Measurements from ENCODE around the gene KCNB1.

The KCNB1 gene

DNA sequence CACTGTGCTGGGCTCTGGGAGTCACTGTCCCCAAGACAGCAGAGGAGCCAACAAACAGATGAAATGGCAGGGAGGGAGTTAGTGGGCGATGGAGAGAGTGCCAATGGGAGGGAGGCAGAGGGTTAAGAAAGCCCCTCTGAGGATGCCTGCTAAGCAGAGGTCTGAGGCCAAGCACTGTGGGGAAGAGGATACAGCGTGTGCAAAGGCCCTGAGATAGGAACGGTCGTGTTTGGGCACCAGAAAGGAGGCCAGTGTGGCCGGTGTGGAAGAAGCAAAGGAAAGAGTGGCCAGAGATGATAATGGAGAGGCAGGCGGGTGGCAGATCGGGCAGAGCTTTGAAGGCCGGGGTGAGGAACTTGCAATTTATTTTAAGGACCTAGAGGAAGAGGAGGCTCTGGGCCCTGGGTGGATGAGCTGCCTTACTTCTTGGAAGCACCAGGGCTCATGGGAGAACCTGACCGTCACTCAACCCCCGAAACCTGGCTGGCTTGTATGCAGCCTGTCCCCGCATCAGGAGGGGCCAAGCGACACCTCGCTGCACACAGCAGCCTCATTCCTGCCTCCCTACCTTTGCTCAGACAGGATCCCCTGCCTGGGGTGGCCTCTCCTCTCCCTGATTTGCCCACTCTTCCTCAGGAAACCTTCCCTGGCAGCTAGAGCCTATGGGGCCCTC lies 73.0 kb downstream of the KCNB1 start:
- no peak for DNase-seq (ENCODE audit: low spot score)

DNA sequence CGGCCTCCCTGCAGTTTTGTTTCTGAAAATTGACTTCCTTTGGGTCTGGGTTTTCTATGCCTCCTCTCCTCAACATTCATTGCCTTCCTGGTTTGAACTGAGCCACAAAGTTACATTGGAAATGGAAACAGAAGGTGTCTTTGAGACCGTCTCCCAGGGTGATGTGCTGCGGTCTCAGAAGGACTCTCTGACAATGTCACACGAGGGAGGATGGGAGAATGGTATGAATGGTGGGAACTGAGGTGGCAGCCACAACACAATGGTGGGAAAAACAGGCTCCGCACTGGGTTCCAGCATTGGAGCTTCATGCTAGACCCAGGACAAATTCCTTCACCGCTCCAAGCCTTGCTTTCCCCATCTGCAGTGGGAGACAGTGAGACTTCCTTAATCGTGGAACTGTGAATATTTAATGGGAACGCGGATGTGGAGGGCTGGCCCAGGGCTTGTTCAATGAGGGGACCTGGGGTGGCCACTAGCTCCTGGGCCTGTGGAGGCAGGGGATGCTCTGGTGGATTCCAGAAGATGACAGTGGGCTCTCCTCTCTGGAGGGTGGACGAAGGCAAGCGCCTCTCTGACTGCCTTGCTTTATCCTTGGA lies 73.9 kb downstream of the KCNB1 start:
- DNase-seq (ENCODE audit: low spot score), result no peak

DNA sequence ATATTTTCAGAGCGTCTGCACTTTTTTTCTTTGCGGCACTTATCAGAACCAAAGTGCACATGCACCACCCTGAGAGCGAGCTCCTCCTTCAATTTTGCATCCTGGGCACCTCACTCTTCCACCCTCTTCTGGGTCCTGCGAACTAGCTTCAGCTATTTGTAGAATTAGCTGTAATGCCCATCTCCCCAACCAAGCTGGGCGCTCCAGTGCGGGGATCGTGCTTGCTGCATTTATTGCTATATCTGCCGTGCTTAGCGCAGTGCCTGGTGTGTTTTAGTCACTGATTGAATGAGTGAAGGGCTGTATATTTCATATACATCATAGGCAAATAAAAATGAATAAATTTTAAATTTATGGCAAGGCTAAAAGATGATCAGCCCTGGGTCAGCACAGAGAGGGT lies 75.8 kb downstream of the KCNB1 start:
- no peak for DNase-seq (ENCODE audit: low spot score)

DNA sequence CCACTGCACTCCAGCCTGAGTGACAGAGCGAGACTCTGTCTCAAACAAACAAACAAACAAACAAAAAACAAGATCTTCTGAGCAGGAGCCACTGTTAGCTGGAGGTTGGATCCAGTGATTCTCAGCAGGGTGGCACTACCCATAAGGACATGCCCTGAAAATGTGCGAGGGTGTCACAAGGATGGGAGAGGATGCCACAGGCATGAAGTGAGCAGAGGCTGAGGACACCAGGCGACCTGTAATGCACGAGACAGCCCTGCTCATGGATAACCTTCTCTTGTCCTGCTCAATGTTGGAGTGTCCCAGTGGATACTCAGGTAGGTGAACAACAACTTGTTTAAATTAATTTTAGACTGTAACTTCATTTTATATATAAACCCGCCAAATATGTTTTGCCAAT lies 76.8 kb downstream of the KCNB1 start:
- no peak for DNase-seq (ENCODE audit: low spot score)

DNA sequence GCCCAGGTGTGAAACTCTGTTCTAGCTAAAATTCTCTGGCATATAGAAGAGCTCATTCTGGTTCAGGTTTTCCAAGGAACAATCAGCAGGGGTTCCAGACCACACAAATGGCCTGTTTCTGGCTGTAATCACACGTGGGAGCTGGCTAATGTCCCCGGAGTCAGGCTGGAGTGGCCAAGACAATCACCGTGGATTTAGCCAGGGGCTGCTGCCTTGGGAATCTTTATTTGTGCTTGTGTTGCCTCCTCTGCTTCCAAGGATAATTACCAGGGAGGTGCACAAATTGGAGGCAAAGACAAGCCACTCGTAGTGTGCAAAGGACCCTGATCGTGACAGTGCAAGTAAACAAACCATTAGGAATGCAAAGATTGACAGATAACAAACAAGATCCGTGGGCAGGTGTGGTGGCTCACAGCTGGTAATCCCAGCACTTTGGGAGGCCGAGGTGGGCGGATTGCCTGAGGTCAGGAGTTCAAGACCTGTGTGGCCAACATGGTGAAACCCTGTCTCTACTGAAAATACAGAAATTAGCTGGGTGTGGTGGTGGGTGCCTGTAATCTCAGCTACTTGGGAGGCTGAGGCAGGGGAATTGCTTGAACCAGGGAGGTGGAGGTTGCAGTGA lies 77.3 kb downstream of the KCNB1 start:
- no peak for DNase-seq (ENCODE audit: low spot score)

DNA sequence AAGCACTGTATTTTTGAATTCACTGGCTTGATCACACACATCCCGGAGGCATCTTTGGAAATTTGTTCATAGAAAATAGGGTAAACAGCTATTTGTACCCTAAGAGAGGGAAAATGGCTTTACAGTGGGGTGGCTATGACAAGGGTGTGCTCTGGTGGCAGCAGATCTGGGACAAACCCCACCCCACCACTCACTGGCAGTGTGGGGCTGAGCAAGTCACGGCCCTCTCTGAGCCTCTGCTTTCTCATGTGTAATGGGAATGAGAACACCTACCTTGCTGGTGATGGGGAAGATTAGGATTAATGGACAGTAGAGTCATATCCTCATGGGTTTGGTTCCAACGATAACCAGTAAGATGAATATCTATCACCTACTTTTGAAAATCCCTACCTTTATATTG lies 78.0 kb downstream of the KCNB1 start:
- no peak for DNase-seq (ENCODE audit: low spot score)

DNA sequence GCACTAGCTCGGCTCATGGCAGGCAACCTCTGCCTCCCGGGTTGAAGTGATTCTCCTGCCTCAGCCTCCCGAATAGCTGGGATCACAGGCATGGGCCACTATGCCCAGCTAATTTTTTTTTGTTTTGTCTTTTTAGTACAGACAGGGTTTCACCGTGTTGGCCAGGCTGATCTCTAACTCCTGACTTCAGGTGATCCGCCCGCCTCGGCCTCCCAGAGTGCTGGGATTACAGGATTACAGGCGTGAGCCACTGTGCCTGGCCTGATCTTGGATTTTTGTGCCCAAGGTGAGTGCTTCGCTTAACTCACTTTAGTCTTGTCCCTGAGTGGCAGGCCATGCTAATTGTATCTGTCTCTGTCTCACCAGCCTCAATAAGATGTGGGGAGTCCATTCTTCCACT lies 78.6 kb downstream of the KCNB1 start:
- DNase-seq (ENCODE audit: low spot score), result no peak

DNA sequence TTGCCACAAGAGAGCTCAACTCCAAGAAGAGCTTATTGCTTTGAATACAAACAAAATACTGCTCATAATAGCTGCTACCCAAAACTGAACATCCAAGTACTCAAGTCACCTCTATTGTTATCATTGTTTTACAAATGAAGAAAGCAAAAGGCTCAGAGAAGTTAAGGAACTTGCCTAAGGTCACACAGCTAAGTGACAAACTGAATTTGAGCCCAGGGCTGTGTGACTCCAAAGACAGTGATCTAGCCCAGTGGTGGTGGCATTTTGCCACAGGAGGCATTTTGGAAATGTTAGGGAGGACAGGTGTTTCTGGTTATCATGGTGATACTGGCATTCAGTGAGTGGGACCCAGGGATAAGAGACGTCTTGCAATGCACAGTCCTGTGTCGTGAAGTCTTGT lies 79.5 kb downstream of the KCNB1 start:
- no peak for DNase-seq (ENCODE audit: low spot score)

DNA sequence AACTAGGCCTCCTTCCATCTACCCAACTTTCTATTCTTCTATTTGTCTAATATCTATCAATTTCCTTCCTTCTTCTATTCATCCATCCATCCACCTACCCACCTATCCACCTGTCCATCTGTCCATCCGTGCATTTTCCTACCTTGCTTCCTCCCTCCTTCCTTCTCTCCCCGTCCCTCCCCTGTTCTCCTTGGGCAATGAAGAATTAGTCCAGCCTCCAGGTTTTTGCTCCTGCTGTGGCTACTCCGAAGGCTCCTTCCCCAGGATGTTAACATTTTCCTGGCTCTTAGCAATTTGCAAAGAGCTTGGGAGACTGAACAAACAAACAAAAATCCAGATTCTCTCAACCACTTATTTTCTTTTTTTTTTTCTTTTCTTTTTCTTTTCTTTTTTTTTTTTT lies 81.6 kb downstream of the KCNB1 start:
- DNase-seq (ENCODE audit: low spot score), result no peak

DNA sequence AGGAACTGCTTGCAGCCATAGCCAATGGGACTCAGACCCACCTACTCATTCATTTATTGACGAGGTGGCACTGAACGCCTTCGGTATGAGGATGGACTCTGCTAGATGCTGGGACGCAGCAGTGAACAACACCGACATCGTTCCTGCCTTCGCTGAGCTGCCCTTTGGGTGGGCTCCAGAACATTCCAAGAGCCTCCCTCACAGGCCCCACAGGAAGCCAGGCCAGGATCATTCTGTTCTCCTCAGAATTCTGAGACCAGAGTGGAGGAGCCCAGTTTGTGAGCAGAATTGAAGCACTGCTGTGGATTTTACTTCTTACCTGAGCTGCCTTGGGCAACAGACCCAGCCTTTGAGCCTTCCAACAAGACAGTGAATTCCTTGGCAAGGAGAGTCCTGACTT lies 82.1 kb downstream of the KCNB1 start:
- DNase-seq (ENCODE audit: low spot score), result no peak

DNA sequence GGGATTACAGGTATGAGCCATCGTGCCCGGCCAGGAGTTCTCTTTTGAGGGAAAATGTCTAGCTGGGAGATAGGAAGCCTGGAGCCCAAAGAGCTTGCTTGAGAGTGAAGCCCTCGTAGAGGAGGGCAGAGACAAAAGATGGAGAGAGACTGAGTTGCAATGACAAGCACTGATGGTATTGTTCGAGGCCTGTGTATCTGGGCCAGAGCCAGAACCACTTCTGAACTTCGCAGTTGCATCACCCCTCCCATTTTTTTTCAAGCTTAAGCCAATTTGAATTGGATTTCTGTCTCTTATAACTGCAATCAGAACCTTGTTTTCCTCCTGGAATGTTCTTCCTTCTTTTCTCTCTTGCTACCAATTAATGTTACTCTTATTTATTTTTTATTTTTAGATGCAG lies 83.1 kb downstream of the KCNB1 start:
- DNase-seq (ENCODE audit: low spot score), result no peak

DNA sequence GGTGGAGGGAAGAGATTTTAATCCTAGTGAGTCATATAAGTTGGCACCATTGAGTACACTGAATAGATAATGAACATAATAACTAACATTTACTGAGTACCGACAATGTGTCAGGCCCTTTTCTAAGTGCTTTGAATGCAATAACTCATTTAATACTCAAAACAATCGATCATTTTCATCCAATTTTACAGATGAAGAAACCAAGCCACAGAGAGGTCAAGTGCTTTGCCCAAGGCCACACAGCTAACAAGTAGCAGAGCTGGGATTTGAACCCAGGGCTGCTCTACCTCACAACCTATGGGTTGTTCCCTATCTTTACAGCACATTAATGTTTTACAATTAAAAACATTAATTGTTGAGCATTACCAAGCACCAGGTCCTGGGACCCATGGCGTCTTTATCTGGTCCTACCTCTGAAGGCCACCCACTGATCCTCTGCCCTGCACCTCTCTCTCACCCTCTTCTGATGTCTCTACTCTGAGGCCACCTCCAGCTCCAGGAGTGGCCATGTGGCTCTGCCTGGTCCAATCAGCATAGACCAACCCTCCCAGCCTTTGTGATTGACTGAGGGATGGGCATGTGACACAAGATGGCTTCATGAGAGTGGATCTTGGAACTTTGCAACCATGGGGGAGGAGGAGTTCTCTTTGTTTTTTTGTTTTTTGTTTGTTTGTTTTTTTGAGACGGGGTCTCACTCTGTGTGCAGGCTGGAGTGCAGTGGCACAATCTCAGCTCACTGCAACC lies 83.9 kb downstream of the KCNB1 start:
- DNase-seq (ENCODE audit: low spot score), result peak; percentile 33

DNA sequence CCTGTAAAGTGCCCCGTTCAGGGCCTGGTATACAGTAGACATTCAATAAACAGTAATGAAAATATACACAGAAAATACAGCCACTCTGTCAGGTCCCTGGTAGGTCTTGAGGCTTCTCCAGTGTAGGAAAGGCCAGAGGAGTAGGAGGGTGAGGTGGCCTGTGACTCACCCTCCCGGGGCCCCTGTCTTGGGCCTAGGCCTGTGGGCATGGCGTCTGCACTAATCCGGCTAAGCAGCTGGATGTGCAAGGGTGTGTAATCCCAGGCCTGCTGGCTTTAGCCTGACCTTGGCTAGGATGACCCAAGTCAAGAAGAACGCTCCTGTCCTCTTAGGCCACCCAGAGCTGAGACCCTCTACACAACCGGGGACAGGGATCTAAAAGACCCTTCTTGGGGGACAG lies 84.9 kb downstream of the KCNB1 start:
- peak; percentile 49 for DNase-seq (ENCODE audit: low spot score)

DNA sequence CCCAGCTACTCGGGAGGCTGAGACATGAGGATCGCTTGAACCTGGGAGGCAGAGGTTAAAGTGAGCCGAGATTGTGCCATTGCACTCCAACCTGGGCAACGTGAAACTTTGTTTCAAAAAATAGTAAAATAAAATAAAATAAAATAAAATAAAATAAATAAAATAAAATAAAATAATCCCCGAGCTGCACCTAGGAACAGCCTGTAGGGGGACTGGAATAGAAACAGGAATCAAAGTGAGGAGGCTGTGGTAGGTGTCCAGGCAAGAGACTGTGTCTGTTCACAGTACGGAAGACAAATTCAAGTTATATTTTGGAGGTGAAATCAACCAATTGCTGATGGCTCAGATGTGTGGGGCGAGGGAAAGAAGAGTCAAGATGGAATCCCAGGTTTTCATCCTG lies 86.2 kb downstream of the KCNB1 start:
- DNase-seq (ENCODE audit: low spot score), result no peak

DNA sequence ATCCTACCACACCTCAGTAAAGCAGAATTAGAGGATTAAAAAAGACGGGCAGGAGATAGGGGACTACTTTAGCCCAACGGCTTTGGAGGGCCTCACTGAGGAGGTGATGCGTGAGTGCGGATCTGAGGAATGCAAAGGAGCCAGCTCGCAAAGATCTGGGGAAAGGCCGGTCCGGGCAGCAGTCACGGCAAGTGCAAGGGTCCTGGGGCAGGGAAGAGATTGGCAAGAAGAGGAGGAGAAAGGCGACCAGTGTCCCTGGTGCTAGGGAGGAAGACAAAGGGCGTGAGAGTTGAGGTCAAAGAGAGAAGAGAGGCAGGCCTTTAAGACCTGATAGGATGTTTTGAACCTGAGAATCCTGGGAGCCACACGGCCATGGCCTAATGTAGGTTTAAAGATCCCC lies 86.8 kb downstream of the KCNB1 start:
- DNase-seq (ENCODE audit: low spot score), result no peak

DNA sequence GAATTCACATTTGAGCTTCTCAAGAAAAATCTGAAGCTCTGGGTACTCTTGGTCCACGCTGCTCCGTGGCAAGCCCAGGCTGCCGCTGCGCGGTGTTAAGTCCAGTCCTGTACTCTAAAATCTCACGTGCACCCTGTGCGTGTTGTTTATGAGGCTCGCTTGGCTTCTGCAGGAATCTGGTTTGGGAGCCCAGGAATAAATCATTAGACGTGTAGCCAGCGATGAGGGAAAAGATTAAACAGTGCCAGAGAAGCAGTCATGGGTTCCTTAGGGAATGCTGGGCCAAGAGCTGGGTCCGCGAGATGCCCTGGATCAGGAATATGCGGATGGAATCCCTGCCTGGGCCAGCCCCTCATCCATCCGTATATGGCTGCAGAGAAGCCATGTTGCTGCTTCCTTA lies 87.3 kb downstream of the KCNB1 start:
- no peak for DNase-seq (ENCODE audit: low spot score)

DNA sequence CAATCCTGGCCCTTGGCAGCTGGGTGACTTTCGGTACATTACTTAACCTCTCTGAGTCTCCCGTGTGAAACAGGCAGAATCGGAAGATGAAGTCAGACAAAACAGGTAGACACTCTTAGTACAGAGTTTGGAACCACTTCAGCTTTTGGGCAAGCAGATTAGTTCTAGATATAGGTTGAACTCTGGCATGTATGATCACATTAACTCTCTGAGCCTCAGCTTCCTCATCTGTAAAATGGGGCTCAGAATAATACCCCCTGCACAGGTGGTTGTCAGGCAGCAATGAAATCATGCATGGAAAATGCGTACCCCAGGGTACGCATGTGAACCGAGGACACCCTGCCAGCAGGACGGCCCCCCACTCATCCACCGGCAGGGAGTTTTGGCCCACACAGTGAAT lies 87.7 kb downstream of the KCNB1 start:
- no peak for DNase-seq (ENCODE audit: low spot score)

DNA sequence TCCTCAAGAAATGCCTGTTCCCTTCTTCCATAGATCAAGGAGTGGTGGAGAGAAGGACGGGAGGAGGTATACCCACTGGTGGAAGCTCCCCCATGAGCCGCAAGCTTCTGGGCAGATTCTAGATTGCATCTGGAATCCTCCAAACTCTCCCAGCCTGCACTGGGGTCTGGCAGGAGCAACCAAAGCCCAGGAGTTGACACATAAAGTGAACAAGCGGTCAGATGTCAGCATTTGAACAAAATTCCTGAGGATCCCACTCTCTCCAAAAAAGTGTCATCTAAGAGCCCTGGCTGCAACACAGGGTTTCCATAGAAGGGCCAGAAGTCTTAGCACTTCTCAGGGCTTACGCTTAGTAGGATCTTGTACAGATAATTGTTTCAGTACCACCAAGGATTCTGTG lies 88.2 kb downstream of the KCNB1 start:
- no peak for DNase-seq (ENCODE audit: low spot score)

DNA sequence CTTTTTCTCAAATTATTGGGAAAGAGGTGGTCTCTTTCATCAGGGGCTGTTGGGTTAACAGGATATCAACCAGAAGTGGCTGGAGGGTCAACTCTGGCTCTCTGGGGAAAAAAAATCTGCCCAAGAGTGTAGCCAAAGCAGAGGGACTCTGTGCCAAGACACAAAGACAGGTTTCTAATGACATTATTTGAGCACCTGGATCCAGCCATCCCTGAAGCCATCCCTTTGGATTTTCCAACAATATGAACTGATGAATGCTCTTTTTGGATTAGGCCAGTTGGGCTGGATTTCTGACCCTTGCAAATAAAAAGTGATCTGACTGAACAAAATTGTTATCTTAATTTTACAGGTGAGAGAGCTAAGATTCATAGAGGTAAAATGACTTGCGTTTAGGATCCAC lies 88.7 kb downstream of the KCNB1 start:
- DNase-seq (ENCODE audit: low spot score), result no peak

DNA sequence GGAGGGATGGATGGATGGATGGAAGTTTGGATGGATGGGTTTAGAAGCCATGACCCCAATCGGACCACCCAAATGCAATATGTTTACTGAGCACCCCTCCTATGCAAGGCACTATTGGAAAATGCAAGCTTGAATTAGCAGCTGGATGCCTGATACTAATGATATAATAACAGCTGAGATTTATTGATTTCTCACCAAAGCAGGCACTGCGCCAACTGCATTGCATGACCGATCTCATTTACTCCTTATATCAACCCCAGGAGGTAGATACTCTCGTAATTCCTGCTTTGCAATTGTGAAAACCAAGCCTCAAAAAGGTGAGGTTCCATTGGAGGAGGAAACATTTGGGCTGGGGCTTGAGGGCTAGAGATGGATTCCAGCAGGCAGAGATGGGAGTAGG lies 89.7 kb downstream of the KCNB1 start:
- DNase-seq (ENCODE audit: low spot score), result no peak

DNA sequence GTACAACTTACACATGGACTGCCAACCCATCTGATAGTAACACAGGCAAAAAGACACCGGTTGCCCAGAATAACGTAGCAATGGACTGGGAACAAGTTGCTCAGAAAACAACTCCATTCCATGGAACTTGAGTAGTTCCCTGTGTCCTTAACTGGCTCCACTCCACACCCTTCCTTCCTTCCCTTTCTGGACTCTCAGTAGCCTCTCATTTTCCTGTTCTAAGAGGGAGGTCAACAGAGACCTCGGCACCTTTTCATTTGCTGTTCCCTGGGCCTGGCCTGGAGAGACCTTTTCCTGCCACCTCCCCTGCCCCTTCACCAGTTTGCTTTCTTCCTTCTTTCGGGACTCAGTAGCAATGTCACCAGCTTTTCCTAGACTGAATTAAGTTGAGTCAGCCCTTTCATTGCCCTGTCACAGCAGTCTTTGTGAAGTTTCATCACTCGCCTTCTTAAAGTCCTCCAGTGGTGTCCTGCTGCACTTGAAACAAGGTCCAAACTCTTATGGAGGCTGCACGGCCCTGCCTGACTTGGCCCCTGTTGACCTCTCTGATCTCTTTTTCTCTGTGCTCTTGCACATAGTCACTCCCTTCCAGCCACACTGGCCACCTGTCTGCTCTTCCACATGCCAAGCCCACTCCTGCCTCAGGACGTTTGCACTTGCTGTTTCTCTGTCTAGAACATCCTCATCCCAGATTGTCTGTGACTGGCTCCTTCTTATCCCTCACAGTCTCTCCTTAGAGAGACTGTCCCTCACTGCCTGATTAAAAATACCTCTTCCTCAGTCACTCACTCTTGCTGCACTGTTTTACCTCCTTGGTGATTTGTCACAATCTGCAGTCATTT lies 90.8 kb downstream of the KCNB1 start:
- DNase-seq (ENCODE audit: low spot score), result no peak

DNA sequence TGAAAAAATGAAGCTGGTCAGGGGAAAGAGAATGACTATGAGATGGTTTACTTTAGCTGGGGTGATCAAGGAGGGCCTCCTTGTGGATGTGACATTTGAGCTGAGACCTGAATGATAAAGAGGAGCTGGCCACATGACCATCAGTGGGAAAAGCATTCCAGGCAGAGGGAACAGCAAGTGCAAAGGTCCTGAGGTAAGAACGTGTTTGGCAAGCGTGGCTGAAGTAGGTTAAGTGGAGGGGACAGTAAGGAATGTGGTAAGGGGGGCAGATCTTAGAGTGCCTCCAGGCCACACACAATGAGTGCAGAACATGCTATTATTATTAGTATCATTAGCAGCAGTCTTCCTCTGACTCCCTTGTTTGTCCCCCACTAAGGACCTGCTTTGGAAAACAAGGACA lies 92.6 kb downstream of the KCNB1 start:
- DNase-seq (ENCODE audit: low spot score), result no peak

All from SW480 (cell line).